Activated T-cell treated with anti-CD3 and anti-CD28 coated beads, Interleukin-2, amount 50 U/mL, for 72 hours (primary cell): ENCODE results near the gene SYT1. TPM values are rescaled to one million over a fixed set of nuclear protein-coding genes. Genes with fewer than 3 reads are reported as not detected.

Source experiments
- ATAC-seq, 2 donors: fragments of 150-1000 bp; cut with Tn5 transposase; replicated peaks in 1 of 2; 2 replicates each; pipeline ENCODE4 v1.10.0; 2021; ENCODE audit warnings: moderate library complexity in 2 of 2, mild to moderate bottlenecking in 1 of 2
- DNase-seq, 2 donors: peaks; one replicate each; pipeline ENCODE4 v3.0.0; 2021 to 2022; ENCODE audit warnings: mixed read lengths in 1 of 2
- H3K27ac Mint-ChIP-seq: one replicate; pipeline ENCODE4 v1.8.0; 2022; ENCODE audit warnings: mild to moderate bottlenecking, moderate library complexity, mixed read lengths
- H3K27me3 Mint-ChIP-seq: one replicate; pipeline ENCODE4 v1.8.0; 2022; ENCODE audit warnings: low read depth, mixed read lengths
- H3K36me3 Mint-ChIP-seq, 2 donors: one replicate each; pipeline ENCODE4 v1.8.0; 2022; ENCODE audit warnings: mixed read lengths in 2 of 2, mild to moderate bottlenecking in 1 of 2; ENCODE audit not compliant: insufficient read depth in 2 of 2
- H3K4me1 Mint-ChIP-seq: one replicate; pipeline ENCODE4 v1.8.0; 2022; ENCODE audit warnings: low read depth, mixed read lengths
- H3K4me3 Mint-ChIP-seq, 2 donors: one replicate each; pipeline ENCODE4 v1.8.0; 2022; ENCODE audit warnings: mild to moderate bottlenecking in 2 of 2, mixed read lengths in 2 of 2, moderate library complexity in 2 of 2
- H3K9me3 Mint-ChIP-seq, 2 donors: one replicate each; pipeline ENCODE4 v1.8.0; 2022; ENCODE audit warnings: mixed read lengths in 2 of 2
- total RNA-seq, 2 donors: library from RNA; stranded (reverse); gene quantifications; one replicate each; pipeline ENCODE4 v1.2.3, GENCODE V29; 2022

SYT1 gene
- total RNA-seq, 2 donors from 2014 or later, result not detected

GRCh38 chr12:79250186-79250585, 385.6 kb downstream of the SYT1 start:
- Mint-ChIP-seq H3K4me3 (no peak overlapping the region), H3K4me1 (no peaks in the 10 kb centered on the region), H3K27me3 (no peaks in the 10 kb centered on the region), H3K9me3 (peaks cover 2 to 3% of the 10 kb centered on the region in 2 donors), H3K36me3 (no peaks in the 10 kb centered on the region), H3K27ac (no peak overlapping the region)
- DNase-seq, result no peak
- no peak for ATAC-seq

- Mint-ChIP-seq H3K4me3 (no peak overlapping the region), H3K27me3 (no peaks in the 10 kb centered on the region), H3K4me1 (no peaks in the 10 kb centered on the region), H3K36me3 (no peaks in the 10 kb centered on the region), H3K9me3 (peaks cover 0 to 3% of the 10 kb centered on the region in 2 donors), H3K27ac (no peak overlapping the region)
- ATAC-seq, result no peak
- no peak for DNase-seq
These were observed 386.6 kb downstream of the SYT1 start for GRCh38 chr12:79250960-79251755.

- peaks cover 0 to 3% of the 10 kb centered on the region in 2 donors for H3K9me3 Mint-ChIP-seq
- no peak overlapping the region for H3K4me3 Mint-ChIP-seq
- H3K4me1 Mint-ChIP-seq, result no peaks in the 10 kb centered on the region
- no peaks in the 10 kb centered on the region for H3K36me3 Mint-ChIP-seq
- no peak for DNase-seq
- no peak overlapping the region for H3K27ac Mint-ChIP-seq
- H3K27me3 Mint-ChIP-seq, result no peaks in the 10 kb centered on the region
- no peak for ATAC-seq
These were observed 387.9 kb downstream of the SYT1 start for GRCh38 chr12:79252358-79253075.

DNA sequence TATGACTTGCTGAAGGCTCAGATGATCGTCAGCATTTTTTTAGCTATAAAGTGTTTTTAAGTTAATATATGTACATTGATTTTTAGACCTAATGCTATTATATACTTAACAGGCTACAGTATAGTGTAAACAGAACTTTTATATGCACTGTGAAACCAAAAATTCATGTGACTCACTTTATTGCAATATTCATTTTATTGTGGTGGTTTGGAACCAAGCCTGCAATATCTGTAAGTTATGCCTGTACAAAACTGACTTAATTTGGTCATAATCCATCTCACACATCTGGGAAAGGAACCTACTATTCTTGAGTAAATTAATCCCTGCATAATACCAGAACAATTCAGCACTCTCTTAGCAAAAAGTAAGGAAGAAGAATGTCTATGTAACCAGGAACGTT, 390.7 kb downstream of the SYT1 start:
- H3K9me3 Mint-ChIP-seq, result peaks cover 0 to 5% of the 10 kb centered on the region in 2 donors
- H3K27ac Mint-ChIP-seq, result no peak overlapping the region
- H3K4me3 Mint-ChIP-seq, result no peak overlapping the region
- ATAC-seq (no peak), DNase-seq (no peak)
- no peaks in the 10 kb centered on the region for H3K27me3 Mint-ChIP-seq
- no peaks in the 10 kb centered on the region for H3K36me3 Mint-ChIP-seq
- H3K4me1 Mint-ChIP-seq, result no peaks in the 10 kb centered on the region

DNA sequence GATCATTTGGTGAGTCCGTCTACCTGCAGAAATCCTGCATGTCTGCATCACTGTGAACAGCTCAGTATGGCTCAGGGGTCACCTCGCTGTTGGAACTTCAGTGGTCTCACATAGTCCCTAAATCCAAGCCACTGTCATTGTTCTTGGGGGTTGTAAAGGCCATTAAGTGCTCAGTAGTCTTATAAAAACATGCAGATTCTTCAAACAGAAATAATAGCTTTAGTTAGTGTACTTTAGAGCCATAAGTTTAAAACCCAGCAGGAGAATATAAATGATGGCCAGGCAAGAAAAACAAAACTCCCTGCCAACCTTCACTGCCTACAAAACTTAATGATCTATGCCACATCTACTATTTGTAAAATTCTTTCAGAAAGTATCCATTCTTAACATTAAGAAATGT, 396.3 kb downstream of the SYT1 start:
- Mint-ChIP-seq H3K4me1 (no peaks in the 10 kb centered on the region), H3K27me3 (no peaks in the 10 kb centered on the region), H3K36me3 (no peaks in the 10 kb centered on the region), H3K9me3 (peaks cover 0 to 4% of the 10 kb centered on the region in 2 donors), H3K4me3 (no peak overlapping the region), H3K27ac (no peak overlapping the region)
- ATAC-seq (no peak), DNase-seq (no peak)

DNA sequence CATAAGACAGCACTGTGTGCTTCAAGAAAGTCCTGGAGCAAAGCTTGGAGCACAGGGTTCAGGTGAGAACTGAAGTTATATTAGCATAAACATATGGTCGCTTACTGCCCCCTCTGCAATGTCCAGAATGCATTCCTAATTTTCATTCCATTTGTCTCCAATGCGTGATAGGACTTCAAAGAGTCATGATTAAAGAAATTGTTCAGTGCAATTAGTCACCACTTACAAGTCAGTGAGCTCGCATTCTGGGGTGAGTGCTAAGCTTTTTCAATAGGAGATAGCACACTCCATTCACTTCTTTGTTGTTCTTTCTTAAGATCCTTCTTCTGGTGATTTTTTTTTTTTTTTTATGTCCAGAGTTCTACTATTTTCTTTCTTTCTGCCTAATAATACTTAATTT, 398.4 kb downstream of the SYT1 start:
- ATAC-seq (no peak), DNase-seq (no peak)
- Mint-ChIP-seq H3K9me3 (peaks cover 0 to 4% of the 10 kb centered on the region in 2 donors), H3K36me3 (no peaks in the 10 kb centered on the region), H3K4me1 (no peaks in the 10 kb centered on the region), H3K27me3 (no peaks in the 10 kb centered on the region), H3K27ac (no peak overlapping the region), H3K4me3 (no peak overlapping the region)

DNA sequence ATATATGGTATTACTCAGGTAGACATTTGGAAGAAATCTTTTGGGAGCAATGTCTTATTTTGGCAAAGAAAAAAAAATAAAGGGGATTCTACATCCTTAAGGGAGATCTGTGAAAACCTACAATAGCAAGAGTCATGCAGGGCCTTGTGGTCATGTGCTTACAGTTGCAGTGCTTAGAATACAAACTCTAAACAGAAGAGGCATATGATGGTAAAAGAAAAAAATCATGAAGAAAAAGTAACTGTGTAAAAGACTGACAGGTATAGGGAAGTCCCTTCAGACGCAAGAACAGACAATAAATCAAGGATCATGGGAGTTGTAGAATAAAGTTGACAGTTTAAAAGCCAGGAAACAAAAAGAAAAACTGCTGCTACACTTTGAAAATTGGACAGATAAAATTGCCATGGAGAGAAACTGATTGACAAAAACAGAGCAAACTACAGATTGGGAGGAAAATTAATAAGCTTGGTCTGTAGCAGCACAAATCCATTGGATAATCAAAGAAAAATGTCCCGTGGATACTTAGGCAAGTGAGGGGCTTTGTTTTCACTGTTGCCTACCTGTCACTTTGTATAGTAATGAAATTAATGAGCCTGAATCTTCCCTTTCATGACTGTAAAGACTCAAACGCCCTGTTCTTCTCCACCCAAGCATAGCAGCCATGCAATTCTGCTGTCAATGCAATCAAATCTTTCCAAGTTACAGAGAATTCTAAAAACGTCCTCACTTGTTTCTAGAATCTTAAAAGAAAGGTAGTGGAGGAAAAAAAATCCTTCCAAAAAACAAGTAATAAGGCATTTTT, 402.0 kb downstream of the SYT1 start:
- H3K4me3 Mint-ChIP-seq, result no peak overlapping the region
- no peaks in the 10 kb centered on the region for H3K27me3 Mint-ChIP-seq
- H3K4me1 Mint-ChIP-seq, result no peaks in the 10 kb centered on the region
- H3K36me3 Mint-ChIP-seq, result no peaks in the 10 kb centered on the region
- no peak overlapping the region for H3K27ac Mint-ChIP-seq
- ATAC-seq (no peak), DNase-seq (no peak)
- peaks cover 0 to 2% of the 10 kb centered on the region in 2 donors for H3K9me3 Mint-ChIP-seq

DNA sequence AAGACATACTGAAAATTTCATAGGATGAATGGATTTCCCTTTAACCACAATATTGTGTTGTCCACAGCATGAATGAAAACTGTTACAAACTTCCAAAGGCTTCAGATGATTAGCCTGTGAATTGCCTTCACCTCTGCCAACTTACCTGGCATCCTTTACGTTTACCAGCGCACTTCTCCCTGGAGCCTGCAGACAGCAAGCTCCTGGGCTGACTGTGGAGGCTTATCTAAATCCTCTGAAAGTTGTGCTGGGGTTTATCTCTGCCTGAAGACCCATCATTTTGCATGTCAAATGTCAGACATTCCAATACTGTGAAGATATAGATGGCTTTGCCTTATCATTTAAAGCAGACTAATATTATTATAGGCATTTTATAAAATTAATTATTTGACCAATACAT, 403.0 kb downstream of the SYT1 start:
- Mint-ChIP-seq H3K4me1 (no peaks in the 10 kb centered on the region), H3K4me3 (no peak overlapping the region), H3K27ac (no peak overlapping the region), H3K27me3 (no peaks in the 10 kb centered on the region), H3K9me3 (peaks cover 0 to 1% of the 10 kb centered on the region in 2 donors), H3K36me3 (peaks cover 0 to 3% of the 10 kb centered on the region in 2 donors)
- DNase-seq, result no peak
- ATAC-seq, result no peak

DNA sequence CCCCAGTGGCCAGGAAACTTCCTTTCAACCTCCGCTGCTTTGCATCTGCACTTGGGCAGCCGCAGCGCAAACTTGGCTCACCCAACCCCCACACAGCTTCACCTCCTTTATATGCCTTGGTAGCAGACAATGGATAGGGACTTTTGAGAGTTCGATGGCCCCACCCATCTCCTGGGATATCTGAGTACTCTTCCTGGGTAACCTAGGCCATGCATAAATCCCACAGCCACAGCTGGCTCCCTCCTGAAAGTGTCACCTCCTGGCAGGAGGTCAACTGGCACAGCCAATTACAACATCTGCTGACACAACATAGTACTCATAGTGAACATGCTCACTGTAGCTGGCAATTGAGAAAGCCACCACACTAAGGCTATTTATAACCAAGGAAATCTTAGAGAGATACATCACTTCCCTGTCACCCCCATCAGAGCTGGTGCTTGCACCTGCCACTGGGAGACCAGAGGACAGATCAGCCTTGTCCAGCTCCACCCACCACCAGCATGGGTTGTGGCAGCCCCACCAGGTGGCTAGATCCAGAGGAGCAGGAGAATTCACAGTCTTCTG, 410.0 kb downstream of the SYT1 start:
- Mint-ChIP-seq H3K4me1 (no peaks in the 10 kb centered on the region), H3K9me3 (peaks cover 7 to 9% of the 10 kb centered on the region in 2 donors), H3K27me3 (no peaks in the 10 kb centered on the region), H3K27ac (no peak overlapping the region), H3K36me3 (peaks cover 2 to 6% of the 10 kb centered on the region in 2 donors), H3K4me3 (no peak overlapping the region)
- no peak for ATAC-seq
- DNase-seq, result no peak

GRCh38 chr12:79275631-79276030, 411.1 kb downstream of the SYT1 start:
- ATAC-seq, result no peak
- no peaks in the 10 kb centered on the region for H3K27me3 Mint-ChIP-seq
- H3K27ac Mint-ChIP-seq, result no peak overlapping the region
- no peaks in the 10 kb centered on the region for H3K4me1 Mint-ChIP-seq
- peaks cover 2 to 6% of the 10 kb centered on the region in 2 donors for H3K36me3 Mint-ChIP-seq
- DNase-seq, result no peak
- H3K9me3 Mint-ChIP-seq, result peaks cover 7 to 9% of the 10 kb centered on the region in 2 donors
- H3K4me3 Mint-ChIP-seq, result no peak overlapping the region

- H3K4me1 Mint-ChIP-seq, result no peaks in the 10 kb centered on the region
- no peaks in the 10 kb centered on the region for H3K27me3 Mint-ChIP-seq
- DNase-seq (no peak), ATAC-seq (no peak)
- H3K9me3 Mint-ChIP-seq, result peaks cover 3% of the 10 kb centered on the region in 2 donors
- no peak overlapping the region for H3K4me3 Mint-ChIP-seq
- H3K27ac Mint-ChIP-seq, result no peak overlapping the region
- peaks cover 0 to 1% of the 10 kb centered on the region in 2 donors for H3K36me3 Mint-ChIP-seq
These were observed 418.8 kb downstream of the SYT1 start for GRCh38 chr12:79283364-79283763.

DNA sequence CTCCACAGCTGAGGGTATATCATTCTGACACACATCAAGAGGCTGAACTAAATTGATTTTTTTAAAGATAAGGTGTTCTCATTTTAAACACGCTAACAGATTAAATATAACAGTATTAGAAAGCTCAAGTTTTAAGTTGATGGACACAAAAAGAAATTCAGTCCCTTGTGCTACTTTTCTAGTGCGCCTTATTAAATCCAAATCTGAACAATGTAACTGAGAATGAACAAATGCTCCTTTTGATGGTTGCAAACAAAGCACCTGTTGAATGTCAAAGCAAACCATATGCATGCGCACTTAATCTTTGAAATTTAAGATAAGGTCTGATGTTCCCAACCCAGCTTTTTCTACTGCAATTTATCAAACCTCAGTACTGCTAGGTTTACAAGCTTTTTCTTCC, 424.3 kb downstream of the SYT1 start:
- ATAC-seq, result no peak
- no peak for DNase-seq
- H3K9me3 Mint-ChIP-seq, result peaks cover 1 to 2% of the 10 kb centered on the region in 2 donors
- H3K4me3 Mint-ChIP-seq, result no peak overlapping the region
- H3K27me3 Mint-ChIP-seq, result no peaks in the 10 kb centered on the region
- no peaks in the 10 kb centered on the region for H3K4me1 Mint-ChIP-seq
- no peaks in the 10 kb centered on the region for H3K36me3 Mint-ChIP-seq
- H3K27ac Mint-ChIP-seq, result no peak overlapping the region

- Mint-ChIP-seq H3K4me3 (no peak overlapping the region), H3K4me1 (no peaks in the 10 kb centered on the region), H3K9me3 (no peaks in the 10 kb centered on the region), H3K27ac (no peak overlapping the region), H3K27me3 (no peaks in the 10 kb centered on the region), H3K36me3 (no peaks in the 10 kb centered on the region)
- no peak for DNase-seq
- ATAC-seq, result no peak
These were observed 427.1 kb downstream of the SYT1 start for GRCh38 chr12:79291711-79292110.
